ENCODE data around the gene TAS2R31. TPM values are rescaled to one million over a fixed set of nuclear protein-coding genes. Genes with fewer than 3 reads are reported as not detected.

TAS2R31 gene
- total and polyA plus RNA-seq, 2 of the 4 experiments (the other 2 are of a cell fraction), result 0.24 to 4.3 TPM

GRCh38 chr12:10989107-10989506 lies 42.1 kb downstream of the TAS2R31 start:
- Histone ChIP-seq H2BK5ac (ENCODE audit: low read depth, low read length, poor library complexity, severe bottlenecking) (no peak overlapping the region), H3K9ac (ENCODE audit: low read depth, low read length) (no peak overlapping the region), H2AK9ac (replicated peaks; ENCODE audit: low read depth, low read length, poor library complexity) (no peak overlapping the region), H4K5ac (ENCODE audit: low read depth, low read length) (no peak overlapping the region), H3K4me2 (ENCODE audit: low read depth, low read length) (no peak overlapping the region), H3K4me1 (ENCODE audit: control insufficient read depth, insufficient read depth, low read length) (no peaks in the 10 kb centered on the region), H3K79me1 (ENCODE audit: low read depth in 1 of 2, low read length in 2 of 2) (0 out of 4 replicates have a peak, but pooled peaks cover 0 to 3% of the 10 kb centered on the region in 2 experiments), H3K4me3 (ENCODE audit: insufficient read depth, low read depth, low read length) (no peak overlapping the region), H2BK120ac (ENCODE audit: low read depth, low read length) (no peak overlapping the region), H3K14ac (replicated peaks; ENCODE audit: low read depth, low read length) (no peak overlapping the region), H3K27ac (ENCODE audit: insufficient read depth, low read length) (no peak overlapping the region), H3K4ac (ENCODE audit: low read depth, low read length) (no peak overlapping the region), H3K9me1 (ENCODE audit: insufficient read depth, low read length) (no peaks in the 10 kb centered on the region), H2AFZ (replicated peaks; ENCODE audit: low read length, poor library complexity) (no peak overlapping the region), H3K9me3 (ENCODE audit: control insufficient read depth, insufficient read depth, low read length) (peaks cover 4% of the 10 kb centered on the region; the same call in 1 of the 2 replicates), H2BK20ac (ENCODE audit: low read depth, low read length) (no peak overlapping the region), H4K91ac (ENCODE audit: insufficient read depth, low read depth, low read length) (no peak overlapping the region), H3K23ac (ENCODE audit: low read depth, low read length) (no peak overlapping the region), H4K8ac (ENCODE audit: low read depth in 2 of 2, low read length in 2 of 2) (no peak overlapping the region), H3K18ac (ENCODE audit: low read depth, low read length) (no peak overlapping the region), H4K20me1 (ENCODE audit: insufficient read depth, low read length) (no peaks in the 10 kb centered on the region), H2BK15ac (ENCODE audit: low read depth, low read length) (no peak overlapping the region), H3K27me3 (ENCODE audit: control insufficient read depth, insufficient read depth, low read length) (no peaks in the 10 kb centered on the region), H2AK5ac (ENCODE audit: low read depth, low read length) (no peak overlapping the region), H3K36me3 (ENCODE audit: control insufficient read depth, insufficient read depth, low read length) (peaks cover 4% of the 10 kb centered on the region; the same call in 1 of the 2 replicates), H3K56ac (ENCODE audit: extremely low read depth, insufficient read depth, low read length) (no peak overlapping the region)
- ATAC-seq (ENCODE audit: low read depth) (no peak), DNase-seq (no peak)
- BruUV-seq (replicated peaks), result no TSS peak
- dilution Hi-C loops (cut with HindIII; ENCODE audit: low sequenced_read_pairs, unreplicated experiment) (no loop called here), intact Hi-C loops (cut with micrococcal nuclease) (no loop called here), in situ Hi-C loops (cut with MboI; ENCODE audit: low sequenced_read_pairs) (no loop called here)
- ChIA-PET POLR2A (ENCODE audit: unreplicated experiment) (no interaction called here), CTCF (no interaction called here)
- WGBS, 2 experiments (ENCODE audit: extremely low coverage in 2 of 2, insufficient read length in 1 of 2), result no CpG with 5 or more reads among the region's 2 CpGs
- TF ChIP-seq CHD1 (IDR thresholded peaks at IDR 0.05; ENCODE audit: low read depth, low read length), result no peak
- TF ChIP-seq RAD21 (IDR thresholded peaks at IDR 0.05; ENCODE audit: low read length), result no peak
- TF ChIP-seq, protein P1, sequence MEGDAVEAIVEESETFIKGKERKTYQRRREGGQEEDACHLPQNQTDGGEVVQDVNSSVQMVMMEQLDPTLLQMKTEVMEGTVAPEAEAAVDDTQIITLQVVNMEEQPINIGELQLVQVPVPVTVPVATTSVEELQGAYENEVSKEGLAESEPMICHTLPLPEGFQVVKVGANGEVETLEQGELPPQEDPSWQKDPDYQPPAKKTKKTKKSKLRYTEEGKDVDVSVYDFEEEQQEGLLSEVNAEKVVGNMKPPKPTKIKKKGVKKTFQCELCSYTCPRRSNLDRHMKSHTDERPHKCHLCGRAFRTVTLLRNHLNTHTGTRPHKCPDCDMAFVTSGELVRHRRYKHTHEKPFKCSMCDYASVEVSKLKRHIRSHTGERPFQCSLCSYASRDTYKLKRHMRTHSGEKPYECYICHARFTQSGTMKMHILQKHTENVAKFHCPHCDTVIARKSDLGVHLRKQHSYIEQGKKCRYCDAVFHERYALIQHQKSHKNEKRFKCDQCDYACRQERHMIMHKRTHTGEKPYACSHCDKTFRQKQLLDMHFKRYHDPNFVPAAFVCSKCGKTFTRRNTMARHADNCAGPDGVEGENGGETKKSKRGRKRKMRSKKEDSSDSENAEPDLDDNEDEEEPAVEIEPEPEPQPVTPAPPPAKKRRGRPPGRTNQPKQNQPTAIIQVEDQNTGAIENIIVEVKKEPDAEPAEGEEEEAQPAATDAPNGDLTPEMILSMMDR (conservative IDR thresholded peaks at IDR 0.05; ENCODE audit: low read depth, low read length), result no peak
